ENCODE data around the gene CAV2.
"Not testable (repeated sequence)": the region's sequence is repeated elsewhere in the genome, so short reads cannot be mapped to it uniquely, and the experiment has no call there.

The CAV2 gene

DNA sequence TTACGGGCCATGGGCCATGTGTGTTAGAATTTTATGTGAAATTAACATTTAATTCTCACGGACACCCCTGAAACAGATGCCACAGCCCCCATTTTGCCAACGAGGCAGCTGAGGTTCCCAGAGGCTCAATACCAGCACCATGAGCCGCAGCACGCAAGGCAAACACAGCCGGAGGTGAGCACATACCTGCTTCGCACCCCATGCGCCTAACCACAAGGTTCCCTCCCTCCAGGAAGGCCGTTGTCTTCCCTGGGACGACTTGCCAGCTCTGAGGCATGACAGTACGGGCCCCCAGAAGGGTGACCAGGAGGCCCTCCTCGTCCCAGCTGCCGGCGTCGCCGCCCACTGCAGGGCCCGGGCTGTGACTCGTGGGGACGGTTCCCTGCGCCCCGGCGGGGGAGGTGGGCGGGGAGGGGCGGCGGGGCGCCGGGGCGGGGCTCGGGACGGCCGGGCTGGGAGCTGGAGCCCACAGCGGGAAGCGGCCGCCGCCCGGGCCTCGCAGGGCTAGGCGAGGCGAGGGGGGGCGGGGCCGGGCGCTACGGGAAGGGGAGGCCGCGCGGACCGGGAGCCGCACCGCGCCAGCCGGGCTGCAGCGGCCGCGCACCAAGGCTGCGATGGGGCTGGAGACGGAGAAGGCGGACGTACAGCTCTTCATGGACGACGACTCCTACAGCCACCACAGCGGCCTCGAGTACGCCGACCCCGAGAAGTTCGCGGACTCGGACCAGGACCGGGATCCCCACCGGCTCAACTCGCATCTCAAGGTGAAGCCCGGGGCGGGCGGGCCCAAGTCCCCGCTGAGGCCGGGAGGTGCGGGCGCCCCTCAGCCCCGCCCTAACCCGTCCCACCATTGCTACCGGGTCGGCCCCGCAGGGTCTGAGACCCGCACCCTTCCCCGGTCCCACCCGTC lies at the start of gene CAV2:
CAV2 (plus strand) TSS at position 571 of the 910 bp plus-strand sequence; CDS start at position 615, 44 bp downstream.
- no peak for DNase-seq (ENCODE audit: low read depth)

DNA sequence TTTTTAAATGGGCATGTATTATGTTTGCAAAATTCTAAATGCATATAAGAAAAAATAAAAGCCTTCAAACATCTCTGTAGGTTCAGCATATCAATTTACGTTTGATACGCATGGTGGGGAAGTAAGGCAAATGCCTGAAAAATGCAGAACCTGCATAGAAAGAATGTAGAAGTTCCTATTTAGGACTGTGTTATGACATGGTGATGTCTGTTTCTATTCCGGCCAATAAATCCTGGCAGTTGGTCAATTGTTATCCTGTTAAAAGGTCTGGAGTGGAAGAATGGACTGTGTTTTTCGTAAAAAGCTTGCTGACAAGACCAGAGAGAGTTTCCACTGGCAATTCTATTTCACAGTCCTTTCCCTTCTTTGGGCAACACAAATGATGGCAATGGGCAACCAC lies 49.6 kb upstream of the CAV2 start:
- DNase-seq (ENCODE audit: low read depth), result no peak

DNA sequence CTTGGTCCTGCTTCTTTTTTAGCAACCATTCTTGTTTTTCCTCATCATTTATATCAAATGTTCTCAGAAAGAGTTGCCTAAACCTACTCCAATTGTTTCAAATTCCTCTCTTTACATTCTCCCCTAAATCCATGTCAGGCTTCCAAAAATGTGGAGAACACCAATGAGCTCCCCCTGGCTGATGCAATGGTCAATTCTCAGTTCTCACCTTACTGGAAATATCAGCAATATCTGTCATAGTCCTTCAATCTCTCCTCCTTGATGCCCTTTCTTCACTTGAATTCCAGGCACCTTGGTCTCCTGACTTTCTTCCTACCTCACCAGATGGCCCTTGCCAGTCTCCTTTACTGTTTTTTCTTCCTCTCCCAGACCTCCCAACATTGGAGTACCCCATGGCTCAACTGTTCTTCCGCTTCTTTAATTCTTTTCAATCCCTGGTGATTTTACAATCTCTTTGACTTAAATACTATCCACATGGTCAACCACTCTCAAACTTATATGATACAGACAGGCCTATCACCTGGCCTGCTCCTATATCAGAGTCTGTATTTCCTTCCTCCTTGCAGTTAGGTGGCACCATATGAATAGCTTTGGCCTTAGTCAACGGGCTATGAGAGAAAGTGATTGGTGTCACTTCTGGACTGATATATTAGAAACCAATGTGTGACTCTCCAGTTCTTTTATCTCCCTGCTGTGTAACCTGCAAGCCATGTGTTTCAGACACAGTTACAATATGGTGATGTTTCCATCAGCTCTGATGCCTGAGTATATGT lies 47.4 kb upstream of the CAV2 start:
- no peak for DNase-seq (ENCODE audit: low read depth)

DNA sequence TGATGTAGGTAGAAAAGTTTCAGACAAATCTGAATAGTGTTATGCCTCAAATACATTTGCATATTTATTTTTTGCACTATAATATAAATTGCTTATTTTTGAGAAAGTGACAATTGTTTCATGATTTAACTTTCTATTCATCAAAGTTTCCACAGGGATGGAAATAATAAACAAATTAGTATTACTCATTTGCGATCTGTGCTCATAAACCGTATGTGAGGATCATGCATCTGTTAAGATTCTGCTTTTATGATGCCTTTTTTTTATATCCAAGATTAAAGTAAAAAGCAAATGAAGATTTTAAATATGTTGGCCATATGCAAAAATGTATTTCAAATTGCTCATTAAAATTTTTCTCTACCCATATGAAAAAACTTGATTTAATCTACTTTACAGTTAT lies 45.2 kb upstream of the CAV2 start:
- no peak for DNase-seq (ENCODE audit: low read depth)

DNA sequence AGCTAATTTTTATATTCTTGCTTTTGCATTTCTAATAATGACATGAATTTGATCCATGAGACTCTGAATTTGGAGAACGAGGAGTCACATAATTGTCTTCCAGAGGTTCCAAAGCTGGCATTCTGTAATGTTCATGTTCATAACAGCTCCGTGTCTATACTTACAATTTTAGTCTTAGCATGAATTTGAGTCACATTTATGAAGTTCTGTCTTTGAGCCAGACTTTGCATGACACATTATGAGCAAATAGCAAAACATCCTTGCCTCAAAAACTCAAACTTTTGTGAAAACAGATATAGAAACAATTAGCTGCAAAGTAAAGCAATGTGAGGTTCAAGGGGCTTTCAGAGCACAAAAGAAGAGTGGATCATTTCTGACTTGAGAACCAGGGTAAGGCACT lies 44.5 kb upstream of the CAV2 start:
- no peak for DNase-seq (ENCODE audit: low read depth)

DNA sequence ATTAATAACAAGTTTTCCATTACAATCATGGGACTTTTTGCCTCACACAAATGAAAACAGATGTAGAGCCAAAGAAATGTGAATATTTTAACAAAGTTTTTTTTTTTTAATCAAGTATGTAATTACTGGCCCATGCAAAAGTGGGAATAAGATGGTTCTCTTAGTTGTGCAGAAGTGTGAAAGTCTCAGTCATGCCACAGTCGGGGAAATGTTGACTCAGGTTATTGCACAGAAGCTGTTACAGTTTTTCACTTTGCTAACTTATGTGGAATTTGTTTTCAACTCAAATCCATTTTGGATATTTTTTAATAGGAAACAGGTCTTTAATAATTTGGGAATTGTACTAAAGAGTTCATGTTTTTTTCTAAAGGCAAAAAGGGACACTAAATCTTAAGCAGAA lies 44.0 kb upstream of the CAV2 start:
- DNase-seq (ENCODE audit: low read depth), result no peak

GRCh38 chr7:116461500-116461899 lies 38.0 kb upstream of the CAV2 start:
- DNase-seq (ENCODE audit: low read depth), result no peak

GRCh38 chr7:116463956-116464355 lies 35.6 kb upstream of the CAV2 start:
- DNase-seq (ENCODE audit: low read depth), result no peak

GRCh38 chr7:116464375-116464774 lies 35.2 kb upstream of the CAV2 start:
- DNase-seq (ENCODE audit: low read depth), result no peak

DNA sequence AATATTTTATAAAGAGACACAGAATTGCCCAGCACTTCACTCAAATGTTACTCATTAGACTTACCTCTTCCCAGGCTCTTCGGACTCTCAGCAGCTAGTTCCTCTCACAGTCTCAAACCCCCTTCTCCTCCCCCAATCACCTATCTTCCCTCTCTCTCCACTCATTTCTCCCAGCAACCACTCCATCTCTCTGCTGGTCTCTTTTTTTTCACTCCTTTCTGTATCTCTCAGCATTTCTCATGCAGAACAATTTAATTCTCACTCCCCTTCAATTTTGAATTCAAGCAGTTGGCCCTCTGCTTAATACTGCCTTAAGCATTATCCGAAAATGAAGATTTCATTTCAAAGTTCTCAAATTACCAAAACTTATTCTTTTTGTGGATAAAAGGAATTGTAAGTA lies 34.4 kb upstream of the CAV2 start:
- no peak for DNase-seq (ENCODE audit: low read depth)

GRCh38 chr7:116468534-116468933 lies 31.0 kb upstream of the CAV2 start:
- DNase-seq (ENCODE audit: low read depth), result no peak

DNA sequence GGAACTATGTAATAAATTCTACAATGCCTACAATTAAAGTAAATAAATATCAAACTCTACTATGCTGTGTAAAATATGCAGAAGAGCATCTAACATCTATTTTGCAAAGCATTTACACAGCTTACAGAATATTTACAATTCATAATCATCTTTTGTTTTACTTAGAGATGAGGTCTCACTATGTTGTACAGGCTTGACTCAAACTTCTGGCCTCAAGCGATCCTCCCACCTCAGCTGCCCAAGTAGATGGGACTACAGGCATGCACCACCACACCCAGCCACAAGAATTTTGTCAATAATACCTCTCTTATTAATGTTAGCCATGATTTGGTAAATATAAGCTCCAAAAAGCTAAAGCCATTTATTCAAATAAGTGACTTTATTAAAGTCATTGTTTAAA lies 21.9 kb upstream of the CAV2 start:
- no peak for DNase-seq (ENCODE audit: low read depth)

GRCh38 chr7:116478834-116479233 lies 20.7 kb upstream of the CAV2 start:
- DNase-seq (ENCODE audit: low read depth), result no peak

GRCh38 chr7:116483271-116483942 lies 16.1 kb upstream of the CAV2 start:
- no peak for DNase-seq (ENCODE audit: low read depth)

- DNase-seq (ENCODE audit: low read depth), result not testable (repeated sequence)
Observed at GRCh38 chr7:116484389-116484788, 15.1 kb upstream of the CAV2 start.

- DNase-seq (ENCODE audit: low read depth), result no peak
Observed at GRCh38 chr7:116487907-116488521, 11.5 kb upstream of the CAV2 start.

DNA sequence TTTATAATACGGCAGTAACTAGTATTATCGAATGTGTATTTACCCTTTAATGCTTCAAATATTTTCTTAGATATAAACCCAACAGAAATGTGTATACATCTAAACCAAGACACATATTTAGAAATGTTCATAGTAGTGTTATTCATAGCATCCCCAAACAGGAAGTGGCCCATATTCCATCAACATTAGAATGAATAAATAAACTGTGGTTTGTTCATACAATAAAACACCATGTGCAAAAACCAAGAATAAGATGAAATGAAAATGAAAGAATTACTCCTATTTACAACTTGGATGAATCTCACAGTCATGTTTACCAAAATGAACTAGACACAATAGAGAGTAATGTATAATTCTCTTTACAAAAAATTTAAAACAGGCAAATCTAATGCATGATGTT lies 9.2 kb upstream of the CAV2 start:
- DNase-seq (ENCODE audit: low read depth), result no peak

DNA sequence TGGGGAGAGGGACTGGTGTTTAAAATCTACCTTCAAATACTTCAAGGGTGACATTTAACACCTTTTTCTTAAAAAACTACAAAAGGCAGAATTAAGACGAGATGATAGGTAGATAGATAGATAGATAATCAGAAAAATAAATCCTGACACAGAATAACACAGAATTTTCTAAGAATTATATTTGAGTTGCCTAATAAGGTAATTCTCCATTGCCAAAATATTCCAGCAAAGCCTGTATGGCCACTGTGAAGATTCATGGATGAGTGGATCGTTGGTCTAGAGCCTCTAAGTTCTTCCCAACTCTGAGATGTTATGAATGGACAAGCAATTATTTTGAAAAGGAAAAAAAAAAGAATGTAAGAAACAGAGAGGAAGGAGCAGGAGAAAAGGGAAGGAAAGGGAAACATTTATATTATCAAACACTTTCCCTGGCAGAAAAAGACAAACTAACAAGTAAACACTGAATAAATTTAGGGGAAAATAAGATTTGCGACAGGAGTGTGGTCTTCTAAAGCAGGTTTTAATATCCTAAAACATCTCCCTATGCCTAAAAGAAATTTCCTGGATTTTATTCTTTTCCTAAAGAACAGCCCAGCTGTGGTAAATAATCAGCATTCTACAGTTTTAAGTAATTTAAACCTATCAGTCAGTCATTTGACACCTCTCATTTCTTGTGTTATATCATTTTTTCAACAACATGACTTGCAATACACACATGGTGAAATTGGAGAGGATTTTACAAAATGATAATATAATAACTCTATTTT lies 7.5 kb upstream of the CAV2 start:
- DNase-seq (ENCODE audit: low read depth), result no peak

DNA sequence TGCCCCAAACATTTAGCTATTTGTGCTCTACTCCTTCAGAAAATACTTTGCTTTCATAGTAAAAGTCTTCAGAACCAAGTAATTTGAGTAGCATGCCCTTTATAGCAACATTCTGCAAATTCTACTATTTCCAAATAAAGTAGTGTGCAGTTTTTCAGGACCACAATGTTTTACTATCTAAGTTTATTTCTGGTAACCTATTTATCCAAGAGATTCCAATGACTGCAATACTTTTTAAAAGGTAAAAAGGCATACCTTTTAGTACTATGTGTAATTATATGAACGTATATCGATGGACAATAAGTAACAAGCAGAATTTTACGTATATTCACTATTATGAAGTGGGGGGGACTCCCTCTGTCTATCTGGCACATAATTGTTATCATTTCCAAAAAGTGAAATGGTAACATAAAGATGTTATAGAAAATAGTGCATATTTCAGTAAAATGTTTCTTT lies 6.9 kb upstream of the CAV2 start:
- no peak for DNase-seq (ENCODE audit: low read depth)

GRCh38 chr7:116493449-116493848 lies 6.1 kb upstream of the CAV2 start:
- DNase-seq (ENCODE audit: low read depth), result no peak

GRCh38 chr7:116494472-116494871 lies 5.1 kb upstream of the CAV2 start:
- DNase-seq (ENCODE audit: low read depth), result no peak

Data from stimulated activated CD8-positive, alpha-beta memory T cell treated with anti-CD3 and anti-CD28 coated beads, Interleukin-15, amount 100 ng/mL, for 24 hours (primary cell).